Kidney glomerular epithelial cell (primary cell): ENCODE data around the gene DUSP7.

Experiments
- DNase-seq: peaks from one replicate; lab custom pipeline; 2025; lab: John Stamatoyannopoulos, UW

DUSP7 gene

GRCh38 chr3:52086461-52086860 lies 30.1 kb upstream of the DUSP7 start:
- DNase-seq, result no peak

GRCh38 chr3:52085681-52086282 lies 29.4 kb upstream of the DUSP7 start:
- no peak for DNase-seq

DNA sequence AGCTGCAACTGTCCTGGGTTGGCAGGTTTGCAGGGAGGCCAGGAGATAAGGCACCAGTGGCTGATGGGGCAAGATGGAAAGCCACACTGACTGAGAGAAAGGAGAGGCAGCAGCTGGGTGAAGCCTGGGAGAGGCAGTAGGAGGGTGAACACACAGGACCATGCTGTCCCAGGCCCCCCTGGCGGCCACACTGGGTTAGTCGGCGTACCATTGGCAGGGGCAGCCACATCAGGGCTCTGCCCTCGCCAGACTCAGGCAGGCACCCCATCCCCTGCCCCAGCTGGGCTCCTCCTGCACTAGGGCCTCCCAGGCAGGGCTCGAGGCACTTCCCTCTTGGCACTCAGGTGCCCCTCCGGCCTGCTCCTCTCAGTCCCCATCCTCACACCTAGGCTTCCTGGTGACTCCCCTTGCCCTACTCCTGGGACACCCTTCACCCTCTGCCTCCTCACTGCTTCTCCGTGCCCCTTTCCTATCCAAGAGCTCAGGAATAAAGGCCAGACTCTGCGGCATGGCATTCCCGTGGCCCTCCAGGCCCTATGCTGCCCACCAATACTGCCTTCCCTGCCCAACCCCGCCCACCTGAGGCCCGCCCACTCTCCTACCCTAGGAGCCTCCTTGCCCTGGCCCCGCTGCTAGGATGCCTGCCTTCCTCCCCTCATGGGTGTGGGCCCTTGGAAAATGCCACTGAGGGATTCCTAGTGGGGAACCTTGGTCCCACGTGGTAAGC lies 28.7 kb upstream of the DUSP7 start:
- no peak for DNase-seq

DNA sequence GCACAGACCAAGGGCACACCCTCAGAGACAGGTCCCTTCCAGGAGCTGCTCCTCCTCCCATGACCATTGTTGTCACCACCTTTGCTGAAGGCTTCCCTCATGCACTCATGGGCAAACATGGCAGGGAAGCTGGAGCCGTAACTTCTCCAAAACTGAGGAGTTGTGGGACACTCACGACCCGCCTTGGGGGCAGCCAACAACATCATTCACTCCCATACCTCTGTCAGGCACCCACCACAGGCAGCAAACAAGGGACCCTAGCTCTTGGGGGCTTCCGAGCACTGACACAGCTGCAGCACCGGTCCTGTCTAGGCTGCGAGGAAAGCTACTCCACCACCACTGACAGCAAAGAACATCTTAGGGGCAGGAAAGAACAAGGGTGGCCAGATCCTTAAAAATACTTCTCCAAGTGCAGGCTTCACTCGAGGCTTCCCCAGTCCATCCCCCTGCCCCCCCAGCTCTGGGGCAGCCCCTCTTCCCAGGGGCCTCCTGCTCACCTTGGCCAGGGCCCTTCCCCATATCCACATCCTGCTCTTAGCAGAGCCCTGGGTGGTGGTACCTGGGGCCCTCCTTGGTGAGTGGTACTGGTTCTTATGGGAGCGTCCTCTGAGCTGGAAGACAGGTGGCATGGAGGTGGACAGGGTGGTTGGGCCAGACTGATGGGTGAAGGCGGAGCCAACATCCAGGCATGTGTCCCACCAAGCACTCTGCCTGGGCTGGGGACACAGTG lies 28.0 kb upstream of the DUSP7 start:
- no peak for DNase-seq

DNA sequence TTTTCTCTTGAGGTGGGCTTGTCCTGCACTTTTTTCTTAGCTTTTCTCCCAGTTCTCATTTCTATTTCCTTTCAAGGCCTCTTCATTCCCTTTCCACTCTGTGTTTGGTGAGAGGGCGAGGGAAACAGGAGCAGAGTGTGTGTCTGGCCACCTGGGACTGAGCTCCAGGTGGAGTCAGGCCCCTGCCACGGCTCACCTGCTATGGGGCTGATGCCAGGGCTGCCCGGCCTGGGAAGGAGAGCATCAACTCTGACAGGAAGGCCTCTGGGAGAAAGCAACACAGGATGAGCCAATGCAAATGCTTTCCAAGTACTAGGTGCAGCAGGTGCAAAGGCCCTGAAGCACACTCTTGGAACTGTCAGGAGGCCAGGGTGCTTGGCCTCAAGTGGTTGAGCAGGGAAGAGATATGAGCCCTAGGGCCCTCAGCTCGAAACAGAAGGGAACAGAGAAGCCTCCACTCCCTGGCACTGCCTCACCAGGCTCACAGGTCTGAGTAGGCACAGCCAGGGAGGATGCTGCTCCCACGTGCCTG lies 27.3 kb upstream of the DUSP7 start:
- no peak for DNase-seq

- no peak for DNase-seq
Observed at GRCh38 chr3:52082951-52083350, 26.6 kb upstream of the DUSP7 start.

GRCh38 chr3:52080830-52081719 lies 24.7 kb upstream of the DUSP7 start:
- DNase-seq, result no peak

DNA sequence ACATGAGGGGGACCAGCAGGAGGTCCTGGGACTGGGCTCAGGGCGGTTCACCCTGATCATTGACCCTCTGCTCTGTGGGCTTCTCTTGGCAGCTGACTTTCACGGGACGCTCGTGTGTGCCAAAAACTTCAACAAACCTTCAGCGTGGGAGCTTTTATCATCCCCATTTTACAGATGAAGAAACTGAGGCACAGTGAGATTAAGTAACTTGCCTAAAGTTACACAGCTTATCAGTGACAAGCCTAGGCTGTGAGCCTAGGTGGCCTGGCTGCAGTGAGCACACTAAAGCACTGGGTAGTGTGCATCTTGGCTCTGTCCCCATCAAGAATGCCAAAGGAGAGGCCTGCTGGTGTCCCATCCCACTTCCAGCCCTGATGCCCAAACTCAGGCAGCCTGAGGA lies 23.6 kb upstream of the DUSP7 start:
- no peak for DNase-seq

- no peak for DNase-seq
Observed at GRCh38 chr3:52078781-52079560, 22.6 kb upstream of the DUSP7 start.

- DNase-seq, result no peak
Observed at GRCh38 chr3:52077925-52078324, 21.6 kb upstream of the DUSP7 start.

DNA sequence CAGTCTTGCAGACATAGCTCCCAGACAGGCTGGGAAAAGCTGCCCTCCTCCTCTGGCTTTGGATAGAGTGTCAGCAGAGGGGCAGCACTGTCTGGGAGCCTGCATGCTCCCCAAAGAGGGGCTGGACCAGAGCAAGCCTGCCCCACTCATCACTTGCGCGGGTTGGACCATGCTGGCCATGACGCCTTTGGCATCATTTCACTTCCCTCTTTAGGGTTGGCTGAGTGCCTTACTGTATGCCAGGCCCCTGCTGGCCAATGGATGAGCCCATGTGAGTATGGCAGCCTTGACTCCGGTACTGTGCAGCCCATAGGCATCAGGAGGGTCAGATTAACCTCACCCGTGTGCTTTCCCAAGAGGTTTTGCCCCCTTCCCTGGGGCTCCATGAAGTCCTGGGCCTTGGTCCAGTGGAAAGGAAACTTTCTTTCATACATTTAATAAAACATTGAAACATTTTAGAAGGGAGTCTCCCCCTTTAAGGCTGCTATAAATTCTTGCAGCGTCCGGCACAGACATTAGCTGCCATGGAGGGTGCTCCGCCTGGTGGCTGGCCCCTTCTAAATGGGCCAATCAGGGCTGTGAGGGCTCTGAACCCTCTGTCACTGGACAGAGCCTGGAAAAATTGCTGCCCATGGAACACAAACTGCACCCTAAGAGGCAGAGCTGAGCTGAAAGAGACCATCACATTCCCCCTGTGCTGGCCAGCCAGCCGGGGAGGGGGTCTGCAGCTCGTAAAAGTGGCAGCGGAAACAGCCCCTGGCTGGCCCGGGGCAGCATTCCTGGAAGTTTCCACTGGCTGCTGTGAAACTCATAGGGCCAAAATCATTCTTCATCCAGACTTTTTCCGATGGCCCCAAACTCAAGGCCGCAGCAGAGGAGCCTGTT lies 20.8 kb upstream of the DUSP7 start:
- DNase-seq, result no peak

DNA sequence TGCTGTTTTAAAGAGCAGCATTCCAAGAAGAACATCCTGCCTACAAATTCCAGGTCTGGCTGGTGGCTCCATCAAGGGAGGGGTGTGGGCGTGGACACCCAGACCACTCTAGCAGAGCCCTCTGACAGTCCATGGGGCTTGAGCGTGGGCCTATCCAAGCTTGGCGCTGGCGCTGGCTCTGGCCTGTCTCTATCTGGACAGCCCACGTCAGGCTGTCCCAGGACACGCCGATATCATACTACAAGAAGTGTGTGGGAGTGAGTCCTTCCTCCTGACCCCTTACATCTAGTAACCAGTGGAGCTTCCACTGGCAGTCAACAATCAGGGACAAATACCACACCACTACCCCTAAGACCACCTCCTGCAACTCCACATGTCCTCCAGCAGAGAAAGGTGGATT lies 17.1 kb upstream of the DUSP7 start:
- no peak for DNase-seq

GRCh38 chr3:52072471-52072870 lies 16.1 kb upstream of the DUSP7 start:
- no peak for DNase-seq

DNA sequence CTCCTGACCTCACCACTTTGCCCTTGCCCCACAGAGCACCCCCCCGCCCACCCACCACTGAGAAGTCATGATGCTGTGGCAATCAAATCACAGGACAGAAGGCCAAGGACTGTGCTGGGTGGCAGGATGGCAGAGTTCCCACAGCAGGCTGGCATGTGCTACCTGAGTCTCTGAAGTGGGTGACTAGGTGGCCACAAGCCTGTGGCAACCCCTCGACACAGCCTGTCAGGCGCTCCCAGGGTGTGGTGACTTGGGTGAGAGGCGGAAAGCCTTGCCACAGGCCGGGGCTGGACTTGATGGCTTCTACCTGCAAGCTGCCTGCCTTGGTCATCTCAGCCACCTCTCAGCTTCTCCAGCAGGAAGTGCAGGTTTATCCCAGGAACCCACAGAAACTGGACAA lies 15.6 kb upstream of the DUSP7 start:
- no peak for DNase-seq

DNA sequence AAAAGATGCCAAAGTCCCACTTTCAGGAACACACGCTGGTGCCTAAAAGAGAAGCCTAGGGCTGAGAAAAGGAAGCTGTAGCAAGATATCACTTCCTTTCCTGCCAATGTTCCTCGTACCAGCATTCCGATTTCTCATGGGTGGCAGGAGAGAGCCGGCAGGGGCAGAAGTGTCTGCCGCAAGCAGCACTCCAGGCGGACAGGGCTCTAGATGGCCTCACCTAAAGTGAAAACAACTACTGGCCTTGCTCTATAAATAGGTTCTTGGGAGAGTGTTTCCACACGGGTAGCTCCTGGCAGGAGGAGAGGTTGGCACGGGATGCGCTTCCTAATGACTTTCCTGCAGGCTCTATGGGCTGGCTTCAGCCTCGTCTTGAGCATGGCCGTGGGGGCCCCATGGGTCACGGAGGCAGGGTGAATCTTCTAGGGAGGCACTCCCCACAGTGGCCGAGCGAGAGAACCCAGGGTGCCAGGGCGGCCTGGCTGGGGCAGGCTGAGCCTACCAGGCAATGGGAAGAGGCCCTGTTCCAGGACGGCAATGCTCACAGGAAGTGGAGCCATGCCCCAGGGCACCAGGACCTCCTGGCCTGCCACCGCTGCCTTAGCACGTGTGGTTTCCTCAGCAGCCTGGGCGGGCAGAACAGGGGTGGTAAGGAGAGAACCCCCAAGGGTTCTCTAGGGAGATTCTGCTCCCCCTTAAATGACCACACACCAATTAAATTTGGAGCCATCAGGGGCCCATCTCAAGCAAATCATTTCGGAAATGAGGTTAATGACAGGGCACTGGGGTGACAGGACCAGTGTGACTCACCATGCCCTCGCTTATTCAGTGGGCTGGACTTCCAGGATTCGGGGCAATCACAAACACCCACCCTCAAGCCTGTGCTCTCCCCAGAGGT lies 14.6 kb upstream of the DUSP7 start:
- DNase-seq, result no peak

DNA sequence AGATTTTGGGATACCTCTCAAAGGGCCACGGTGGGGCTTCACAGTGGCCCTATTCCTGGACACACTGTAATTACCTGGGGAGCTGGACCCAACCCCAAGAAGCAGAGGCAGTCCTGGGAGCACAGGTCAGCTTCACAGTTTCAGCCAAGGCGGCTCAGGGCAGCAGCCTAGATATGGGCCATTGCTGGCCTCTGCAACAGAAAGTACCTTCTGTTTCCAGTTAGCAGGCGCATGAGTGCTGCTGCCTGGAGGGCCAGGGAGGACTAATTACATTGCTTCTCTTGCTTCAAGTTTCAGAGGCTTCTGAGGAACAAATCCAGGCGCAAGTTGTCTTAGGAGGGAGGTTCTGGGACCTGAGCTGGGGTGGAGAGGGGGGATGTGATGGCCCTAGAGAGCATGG lies 13.5 kb upstream of the DUSP7 start:
- DNase-seq, result no peak

GRCh38 chr3:52069135-52069534 lies 12.8 kb upstream of the DUSP7 start:
- DNase-seq, result no peak

- no peak for DNase-seq
Observed at GRCh38 chr3:52068730-52069129, 12.4 kb upstream of the DUSP7 start.

DNA sequence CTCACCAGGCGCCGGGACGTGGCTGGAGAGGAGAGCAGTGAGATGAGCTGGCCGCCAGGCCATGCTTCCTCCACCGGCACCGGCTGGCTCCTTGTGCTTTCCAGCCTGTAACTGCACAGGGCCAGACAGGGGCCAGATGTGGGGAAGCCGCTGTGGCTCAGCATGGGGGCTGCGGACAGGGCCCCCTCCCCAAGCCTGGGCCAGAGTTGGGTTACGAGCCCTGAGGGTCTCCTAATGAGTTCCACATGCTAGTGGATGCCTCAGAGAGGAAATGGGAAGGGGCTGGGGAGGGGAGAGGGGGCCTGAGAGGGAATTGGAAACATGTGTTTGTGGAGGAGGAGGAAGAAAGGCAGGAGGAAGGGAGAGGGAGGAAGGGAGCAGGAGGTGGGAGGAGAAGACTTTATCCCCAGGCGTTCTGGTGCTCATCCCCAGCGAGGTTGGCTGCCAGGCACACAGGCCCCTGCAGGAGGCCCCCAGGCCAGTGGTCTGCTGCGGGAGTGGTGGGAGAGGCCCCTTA lies 11.7 kb upstream of the DUSP7 start:
- no peak for DNase-seq
